ENCODE data around the gene MIGA2. TPM values are rescaled to one million over a fixed set of nuclear protein-coding genes. Genes with fewer than 3 reads are reported as not detected.

The MIGA2 gene
- total and polyA plus RNA-seq, 2 experiments from 2014 or later: 19.3 to 47.8 TPM

GRCh38 chr9:129068990-129069861 is 32.8 kb downstream of the MIGA2 start:
- no peak overlapping the region for H3K4me2 ChIP-seq
- H3K79me2 ChIP-seq (replicated peaks; ENCODE audit: insufficient read depth): no peaks in the 10 kb centered on the region
- H3K27ac Mint-ChIP-seq: peak overlapping the region; percentile 65
- H3K36me3 Mint-ChIP-seq (ENCODE audit: low read depth): peaks cover 34% of the 10 kb centered on the region
- H3K9me3 Mint-ChIP-seq: no peaks in the 10 kb centered on the region; the same call in 2 of the 3 replicates
- no peaks in the 10 kb centered on the region for H4K20me1 ChIP-seq (replicated peaks; ENCODE audit: insufficient read depth)
- TF ChIP-seq ETS1 (IDR thresholded peaks at IDR 0.05) (no peak), ZNF331 (CRISPR knock-in tag; IDR thresholded peaks at IDR 0.05; ENCODE audit: low read depth) (no peak), JUNB (IDR thresholded peaks at IDR 0.05; ENCODE audit: unreplicated experiment) (no peak), ZNF114 (CRISPR knock-in tag; IDR thresholded peaks at IDR 0.05) (no peak), EZH2phosphoT487 (IDR thresholded peaks at IDR 0.05; ENCODE audit: unreplicated experiment) (no peak), CREB1 (CRISPR knock-in tag; IDR thresholded peaks at IDR 0.05; ENCODE audit: low read depth) (no peak), CTCF (conservative IDR thresholded peaks at IDR 0.05; ENCODE audit: low read depth in 2 of 2) (no peak), EZH2 (IDR thresholded peaks at IDR 0.05; ENCODE audit: low read depth, unreplicated experiment) (no peak), POLR2AphosphoS5 (IDR thresholded peaks at IDR 0.05; ENCODE audit: low read depth) (no peak), STAT1 (IDR thresholded peaks at IDR 0.05; ENCODE audit: unreplicated experiment) (no peak), NANOG (IDR thresholded peaks at IDR 0.05; ENCODE audit: borderline replicate concordance) (no peak)
- TF ChIP-seq, protein P1, sequence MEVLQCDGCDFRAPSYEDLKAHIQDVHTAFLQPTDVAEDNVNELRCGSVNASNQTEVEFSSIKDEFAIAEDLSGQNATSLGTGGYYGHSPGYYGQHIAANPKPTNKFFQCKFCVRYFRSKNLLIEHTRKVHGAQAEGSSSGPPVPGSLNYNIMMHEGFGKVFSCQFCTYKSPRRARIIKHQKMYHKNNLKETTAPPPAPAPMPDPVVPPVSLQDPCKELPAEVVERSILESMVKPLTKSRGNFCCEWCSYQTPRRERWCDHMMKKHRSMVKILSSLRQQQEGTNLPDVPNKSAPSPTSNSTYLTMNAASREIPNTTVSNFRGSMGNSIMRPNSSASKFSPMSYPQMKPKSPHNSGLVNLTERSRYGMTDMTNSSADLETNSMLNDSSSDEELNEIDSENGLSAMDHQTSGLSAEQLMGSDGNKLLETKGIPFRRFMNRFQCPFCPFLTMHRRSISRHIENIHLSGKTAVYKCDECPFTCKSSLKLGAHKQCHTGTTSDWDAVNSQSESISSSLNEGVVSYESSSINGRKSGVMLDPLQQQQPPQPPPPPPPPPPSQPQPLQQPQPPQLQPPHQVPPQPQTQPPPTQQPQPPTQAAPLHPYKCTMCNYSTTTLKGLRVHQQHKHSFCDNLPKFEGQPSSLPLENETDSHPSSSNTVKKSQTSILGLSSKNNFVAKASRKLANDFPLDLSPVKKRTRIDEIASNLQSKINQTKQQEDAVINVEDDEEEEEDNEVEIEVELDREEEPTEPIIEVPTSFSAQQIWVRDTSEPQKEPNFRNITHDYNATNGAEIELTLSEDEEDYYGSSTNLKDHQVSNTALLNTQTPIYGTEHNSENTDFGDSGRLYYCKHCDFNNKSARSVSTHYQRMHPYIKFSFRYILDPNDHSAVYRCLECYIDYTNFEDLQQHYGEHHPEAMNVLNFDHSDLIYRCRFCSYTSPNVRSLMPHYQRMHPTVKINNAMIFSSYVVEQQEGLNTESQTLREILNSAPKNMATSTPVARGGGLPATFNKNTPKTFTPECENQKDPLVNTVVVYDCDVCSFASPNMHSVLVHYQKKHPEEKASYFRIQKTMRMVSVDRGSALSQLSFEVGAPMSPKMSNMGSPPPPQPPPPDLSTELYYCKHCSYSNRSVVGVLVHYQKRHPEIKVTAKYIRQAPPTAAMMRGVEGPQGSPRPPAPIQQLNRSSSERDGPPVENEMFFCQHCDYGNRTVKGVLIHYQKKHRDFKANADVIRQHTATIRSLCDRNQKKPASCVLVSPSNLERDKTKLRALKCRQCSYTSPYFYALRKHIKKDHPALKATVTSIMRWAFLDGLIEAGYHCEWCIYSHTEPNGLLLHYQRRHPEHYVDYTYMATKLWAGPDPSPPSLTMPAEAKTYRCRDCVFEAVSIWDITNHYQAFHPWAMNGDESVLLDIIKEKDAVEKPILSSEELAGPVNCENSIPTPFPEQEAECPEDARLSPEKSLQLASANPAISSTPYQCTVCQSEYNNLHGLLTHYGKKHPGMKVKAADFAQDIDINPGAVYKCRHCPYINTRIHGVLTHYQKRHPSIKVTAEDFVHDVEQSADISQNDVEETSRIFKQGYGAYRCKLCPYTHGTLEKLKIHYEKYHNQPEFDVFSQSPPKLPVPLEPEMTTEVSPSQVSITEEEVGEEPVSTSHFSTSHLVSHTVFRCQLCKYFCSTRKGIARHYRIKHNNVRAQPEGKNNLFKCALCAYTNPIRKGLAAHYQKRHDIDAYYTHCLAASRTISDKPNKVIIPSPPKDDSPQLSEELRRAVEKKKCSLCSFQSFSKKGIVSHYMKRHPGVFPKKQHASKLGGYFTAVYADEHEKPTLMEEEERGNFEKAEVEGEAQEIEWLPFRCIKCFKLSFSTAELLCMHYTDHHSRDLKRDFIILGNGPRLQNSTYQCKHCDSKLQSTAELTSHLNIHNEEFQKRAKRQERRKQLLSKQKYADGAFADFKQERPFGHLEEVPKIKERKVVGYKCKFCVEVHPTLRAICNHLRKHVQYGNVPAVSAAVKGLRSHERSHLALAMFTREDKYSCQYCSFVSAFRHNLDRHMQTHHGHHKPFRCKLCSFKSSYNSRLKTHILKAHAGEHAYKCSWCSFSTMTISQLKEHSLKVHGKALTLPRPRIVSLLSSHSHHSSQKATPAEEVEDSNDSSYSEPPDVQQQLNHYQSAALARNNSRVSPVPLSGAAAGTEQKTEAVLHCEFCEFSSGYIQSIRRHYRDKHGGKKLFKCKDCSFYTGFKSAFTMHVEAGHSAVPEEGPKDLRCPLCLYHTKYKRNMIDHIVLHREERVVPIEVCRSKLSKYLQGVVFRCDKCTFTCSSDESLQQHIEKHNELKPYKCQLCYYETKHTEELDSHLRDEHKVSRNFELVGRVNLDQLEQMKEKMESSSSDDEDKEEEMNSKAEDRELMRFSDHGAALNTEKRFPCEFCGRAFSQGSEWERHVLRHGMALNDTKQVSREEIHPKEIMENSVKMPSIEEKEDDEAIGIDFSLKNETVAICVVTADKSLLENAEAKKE (CRISPR knock-in tag; IDR thresholded peaks at IDR 0.05): no peak
- TF ChIP-seq, protein P2, sequence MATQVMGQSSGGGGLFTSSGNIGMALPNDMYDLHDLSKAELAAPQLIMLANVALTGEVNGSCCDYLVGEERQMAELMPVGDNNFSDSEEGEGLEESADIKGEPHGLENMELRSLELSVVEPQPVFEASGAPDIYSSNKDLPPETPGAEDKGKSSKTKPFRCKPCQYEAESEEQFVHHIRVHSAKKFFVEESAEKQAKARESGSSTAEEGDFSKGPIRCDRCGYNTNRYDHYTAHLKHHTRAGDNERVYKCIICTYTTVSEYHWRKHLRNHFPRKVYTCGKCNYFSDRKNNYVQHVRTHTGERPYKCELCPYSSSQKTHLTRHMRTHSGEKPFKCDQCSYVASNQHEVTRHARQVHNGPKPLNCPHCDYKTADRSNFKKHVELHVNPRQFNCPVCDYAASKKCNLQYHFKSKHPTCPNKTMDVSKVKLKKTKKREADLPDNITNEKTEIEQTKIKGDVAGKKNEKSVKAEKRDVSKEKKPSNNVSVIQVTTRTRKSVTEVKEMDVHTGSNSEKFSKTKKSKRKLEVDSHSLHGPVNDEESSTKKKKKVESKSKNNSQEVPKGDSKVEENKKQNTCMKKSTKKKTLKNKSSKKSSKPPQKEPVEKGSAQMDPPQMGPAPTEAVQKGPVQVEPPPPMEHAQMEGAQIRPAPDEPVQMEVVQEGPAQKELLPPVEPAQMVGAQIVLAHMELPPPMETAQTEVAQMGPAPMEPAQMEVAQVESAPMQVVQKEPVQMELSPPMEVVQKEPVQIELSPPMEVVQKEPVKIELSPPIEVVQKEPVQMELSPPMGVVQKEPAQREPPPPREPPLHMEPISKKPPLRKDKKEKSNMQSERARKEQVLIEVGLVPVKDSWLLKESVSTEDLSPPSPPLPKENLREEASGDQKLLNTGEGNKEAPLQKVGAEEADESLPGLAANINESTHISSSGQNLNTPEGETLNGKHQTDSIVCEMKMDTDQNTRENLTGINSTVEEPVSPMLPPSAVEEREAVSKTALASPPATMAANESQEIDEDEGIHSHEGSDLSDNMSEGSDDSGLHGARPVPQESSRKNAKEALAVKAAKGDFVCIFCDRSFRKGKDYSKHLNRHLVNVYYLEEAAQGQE (IDR thresholded peaks at IDR 0.05; ENCODE audit: unreplicated experiment): no peak
- H3K27ac ChIP-seq (ENCODE audit: low read depth): peak overlapping the region; percentile 59; the same call in 1 of the 2 replicates
- no peaks in the 10 kb centered on the region; the same call in 1 of the 2 replicates for H3K36me3 ChIP-seq (ENCODE audit: insufficient read depth)
- DNase-seq (ENCODE audit: low spot score) (no peak), ATAC-seq (no peak)
- H3K27me3 Mint-ChIP-seq (ENCODE audit: insufficient read depth, low read depth, poor library complexity): peaks cover 7% of the 10 kb centered on the region
- H3K4me1 Mint-ChIP-seq: peaks cover 31% of the 10 kb centered on the region
- no peak overlapping the region for H3K4me3 ChIP-seq
- H3K9me2 ChIP-seq (ENCODE audit: insufficient read depth): no peaks in the 10 kb centered on the region
- H3F3A ChIP-seq (replicated peaks; ENCODE audit: low read depth): 0 out of 2 replicates have a peak, but pooled peaks cover 6% of the 10 kb centered on the region
- H3K27me3 ChIP-seq (ENCODE audit: insufficient read depth): no peaks in the 10 kb centered on the region
- H2AFZ ChIP-seq: no peak overlapping the region
- H3K4me1 ChIP-seq (ENCODE audit: insufficient read depth): peaks cover 26% of the 10 kb centered on the region
- H3K4me3 Mint-ChIP-seq: no peak overlapping the region; the same call in 2 of the 3 replicates
